CD4-positive, alpha-beta T cell treated with Interleukin-15 for 4 hours (primary cell): Measurements from ENCODE around the gene BTN2A1.
"Not testable (repeated sequence)": the region's sequence is repeated elsewhere in the genome, so short reads cannot be mapped to it uniquely, and the experiment has no call there.

Source experiments
- DNase-seq: peaks from one replicate; pipeline ENCODE4 v3.0.0-alpha.2; 2020; ENCODE audit warnings: low spot score

Gene BTN2A1

DNA sequence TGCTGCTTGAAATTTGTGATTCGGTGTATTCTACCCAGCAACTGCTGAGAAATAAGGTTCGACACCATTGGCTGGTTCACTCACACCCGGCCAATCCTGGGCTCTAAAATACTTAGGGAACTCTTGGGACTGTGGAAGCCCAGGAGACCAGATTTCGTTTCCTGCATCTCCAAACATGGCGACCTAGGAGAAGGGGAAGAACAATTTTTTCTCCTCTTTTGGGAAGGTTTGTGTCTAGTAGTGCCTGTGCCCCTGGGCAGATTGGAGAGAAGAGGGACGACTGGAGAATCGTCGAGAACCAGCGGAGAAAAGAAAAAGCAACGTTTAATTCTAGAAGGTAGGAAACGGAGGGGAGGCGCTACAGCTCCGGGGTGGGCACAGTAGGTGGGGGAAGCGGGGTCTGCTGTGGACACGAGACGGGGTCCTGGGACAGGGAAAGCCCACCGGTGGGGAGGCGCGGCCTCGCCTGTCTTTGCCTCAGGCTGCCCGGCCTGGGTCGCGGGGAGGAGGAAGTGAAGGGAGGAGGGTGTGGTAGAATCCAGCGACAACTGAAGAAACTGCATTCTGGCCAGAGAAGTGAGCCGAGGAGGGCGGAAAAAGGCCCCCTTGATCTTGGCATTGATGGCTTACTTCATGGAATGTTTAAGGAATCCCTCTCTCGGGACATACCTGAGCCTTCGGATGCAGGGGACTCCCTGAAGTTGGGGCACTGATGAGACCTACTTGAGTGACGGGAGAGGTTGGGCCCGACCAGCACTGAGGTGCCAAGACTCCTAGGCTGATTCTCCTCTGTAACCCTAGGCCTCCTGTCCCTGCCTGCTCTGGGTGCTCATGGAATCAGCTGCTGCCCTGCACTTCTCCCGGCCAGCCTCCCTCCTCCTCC, at the start of gene BTN2A1:
BTN2A1 (plus strand) TSS at position 150 of the 883 bp plus-strand sequence; CDS start at position 832, 682 bp downstream.
- peak; percentile 81 for DNase-seq

DNA sequence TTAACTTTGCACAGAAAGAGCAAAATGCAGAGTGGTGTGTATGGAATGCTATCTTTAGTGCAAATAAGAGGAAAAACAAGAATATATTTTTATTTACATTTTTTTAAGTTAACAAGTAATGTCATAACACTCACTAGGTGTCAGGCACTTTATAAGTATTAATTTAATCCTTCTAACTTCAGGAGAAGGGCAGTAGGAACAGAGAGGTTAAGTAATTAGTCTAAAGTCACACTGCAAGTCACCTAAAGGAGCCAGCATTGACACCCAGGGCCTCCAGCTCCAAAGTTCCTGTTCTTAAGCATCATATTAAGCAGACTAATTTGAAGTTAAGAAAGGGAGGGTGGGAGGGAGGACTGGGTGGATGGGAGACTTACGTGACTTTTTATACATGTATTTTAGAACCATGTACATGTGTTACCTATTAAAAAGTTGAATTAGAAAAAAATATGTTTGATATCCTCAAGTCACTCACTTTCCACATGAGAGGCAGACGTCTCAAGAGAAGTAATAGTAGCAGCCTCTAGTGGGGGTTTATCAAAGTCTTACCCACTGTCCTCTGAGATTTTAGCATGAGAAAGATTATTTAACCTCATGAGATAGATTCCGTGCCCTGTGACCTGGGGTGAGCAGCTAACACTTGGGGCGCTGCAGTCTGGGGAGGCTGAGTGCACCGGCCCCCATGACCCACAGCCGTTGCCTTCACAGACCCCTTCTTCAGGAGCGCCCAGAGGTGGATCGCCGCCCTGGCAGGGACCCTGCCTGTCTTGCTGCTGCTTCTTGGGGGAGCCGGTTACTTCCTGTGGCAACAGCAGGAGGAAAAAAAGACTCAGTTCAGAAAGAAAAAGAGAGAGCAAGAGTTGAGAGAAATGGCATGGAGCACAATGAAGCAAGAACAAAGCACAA, 48.7 kb upstream of the BTN2A1 start:
- DNase-seq, result no peak

- DNase-seq, result no peak
These were observed 46.0 kb upstream of the BTN2A1 start for GRCh38 chr6:26411751-26412150.

GRCh38 chr6:26412228-26412627, 45.5 kb upstream of the BTN2A1 start:
- DNase-seq, result no peak

DNA sequence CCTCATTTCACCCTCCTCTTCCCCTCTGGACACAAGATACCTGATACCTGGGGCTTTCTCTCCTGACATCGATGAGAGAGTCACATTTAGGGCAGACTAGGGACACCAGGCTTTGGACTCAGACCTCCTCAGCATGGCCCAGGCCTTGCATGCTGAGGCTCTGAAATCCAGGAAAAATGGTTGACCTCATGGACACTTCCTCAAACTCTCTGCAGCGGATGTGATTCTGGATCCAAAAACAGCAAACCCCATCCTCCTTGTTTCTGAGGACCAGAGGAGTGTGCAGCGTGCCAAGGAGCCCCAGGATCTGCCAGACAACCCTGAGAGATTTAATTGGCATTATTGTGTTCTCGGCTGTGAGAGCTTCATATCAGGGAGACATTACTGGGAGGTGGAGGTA, 44.8 kb upstream of the BTN2A1 start:
- no peak for DNase-seq

DNA sequence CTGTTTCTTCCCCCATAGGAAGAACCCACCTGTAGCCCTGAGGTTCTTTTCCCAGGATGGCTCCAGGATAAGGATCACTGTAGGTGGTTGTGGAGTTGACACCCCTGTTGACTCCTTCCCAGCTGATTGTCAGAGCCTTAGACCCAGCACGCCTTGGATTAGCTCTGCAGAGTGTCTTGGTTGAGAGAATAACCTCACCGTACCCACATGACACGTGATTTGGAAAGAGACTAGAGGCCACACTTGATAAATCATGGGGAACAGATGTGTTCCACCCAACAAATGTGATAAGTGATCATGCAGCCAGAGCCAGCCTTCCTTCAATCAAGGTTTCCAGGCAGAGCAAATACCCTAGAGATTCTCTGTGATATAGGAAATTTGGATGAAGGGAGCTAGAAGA, 43.5 kb upstream of the BTN2A1 start:
- DNase-seq, result no peak

DNA sequence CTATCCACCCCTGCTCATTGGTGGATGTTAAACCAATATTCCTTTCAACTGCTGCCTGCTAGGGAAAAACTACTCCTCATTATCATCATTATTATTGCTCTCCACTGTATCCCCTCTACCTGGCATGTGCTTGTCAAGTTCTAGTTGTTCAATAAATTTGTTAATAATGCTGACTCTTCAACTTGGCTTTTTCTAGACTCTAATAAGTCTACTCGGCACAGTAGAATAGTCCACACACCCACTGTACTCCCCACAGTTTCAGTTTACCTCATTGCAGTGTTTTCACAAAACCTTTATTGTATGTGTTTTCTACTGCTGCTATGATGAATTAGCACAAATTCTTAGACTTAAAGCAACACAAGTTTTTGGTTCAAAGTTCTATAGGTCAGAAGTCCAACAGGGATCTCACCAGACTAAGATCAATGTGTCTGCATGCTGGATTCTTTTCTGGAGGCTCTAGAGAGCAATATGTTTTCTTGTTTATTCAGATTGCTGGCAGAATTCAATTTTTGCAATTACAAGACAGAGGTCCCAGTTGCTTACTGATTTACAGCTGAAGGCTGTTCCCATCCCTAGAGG, 42.6 kb upstream of the BTN2A1 start:
- DNase-seq, result no peak

DNA sequence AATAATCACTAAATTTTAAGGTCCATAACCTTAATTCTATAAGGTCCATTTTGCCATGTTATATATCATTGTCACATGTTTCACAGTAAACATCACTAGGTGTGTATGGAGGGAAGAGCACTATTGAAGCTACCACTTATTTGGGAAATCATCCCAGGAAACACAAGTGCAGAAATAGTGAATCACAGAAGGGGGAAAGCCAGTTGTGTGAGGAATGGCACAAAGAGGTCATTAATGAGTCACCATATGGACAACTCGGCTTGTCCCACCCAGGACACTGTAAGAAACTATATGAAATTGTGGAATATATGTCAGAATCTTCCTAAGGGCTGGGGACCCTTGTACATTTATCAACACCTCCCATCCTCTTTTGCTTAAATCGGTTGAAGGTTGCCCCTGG, 42.0 kb upstream of the BTN2A1 start:
- DNase-seq, result no peak

GRCh38 chr6:26416288-26416687, 41.5 kb upstream of the BTN2A1 start:
- no peak for DNase-seq

DNA sequence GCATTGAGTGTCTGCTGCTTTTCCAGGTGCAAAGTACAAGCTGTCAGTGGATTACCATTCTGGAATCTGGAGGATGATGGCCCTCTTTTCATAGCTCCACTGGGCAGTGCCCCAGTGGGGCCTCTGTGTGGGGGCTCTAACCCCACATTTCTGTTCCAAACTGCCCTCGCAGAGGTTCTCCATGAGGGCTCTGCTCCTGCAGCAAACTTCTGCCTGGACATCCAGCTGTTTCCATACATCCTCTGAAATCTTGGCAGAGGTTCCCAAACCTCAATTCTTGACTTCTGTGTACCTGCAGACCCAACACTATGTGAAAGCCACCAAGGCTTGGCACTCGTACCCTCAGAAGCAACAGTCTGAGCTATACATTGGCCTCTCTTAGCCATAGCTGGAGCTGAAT, 39.7 kb upstream of the BTN2A1 start:
- DNase-seq, result not testable (repeated sequence)

DNA sequence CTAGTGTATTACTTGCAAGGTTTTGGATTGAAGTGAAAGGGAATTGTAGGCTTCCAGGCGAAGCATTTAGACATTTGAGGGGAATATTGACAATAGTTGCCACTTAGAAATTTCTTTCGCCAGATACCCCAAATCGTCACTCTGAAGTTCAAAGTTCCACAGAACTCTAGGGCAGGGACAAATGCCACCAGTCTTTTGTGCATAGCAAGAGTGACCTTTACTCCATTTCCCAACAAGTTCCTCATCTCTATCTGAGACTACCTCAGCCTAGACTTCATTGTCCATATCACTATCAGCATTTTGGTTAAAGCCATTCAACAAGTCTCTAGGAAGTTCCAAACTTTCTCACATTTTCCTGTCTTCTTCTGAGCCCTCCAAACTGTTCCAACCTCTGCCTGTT, 39.0 kb upstream of the BTN2A1 start:
- DNase-seq, result not testable (repeated sequence)

- peak; percentile 39 for DNase-seq
These were observed 37.0 kb upstream of the BTN2A1 start for GRCh38 chr6:26420688-26421171.

DNA sequence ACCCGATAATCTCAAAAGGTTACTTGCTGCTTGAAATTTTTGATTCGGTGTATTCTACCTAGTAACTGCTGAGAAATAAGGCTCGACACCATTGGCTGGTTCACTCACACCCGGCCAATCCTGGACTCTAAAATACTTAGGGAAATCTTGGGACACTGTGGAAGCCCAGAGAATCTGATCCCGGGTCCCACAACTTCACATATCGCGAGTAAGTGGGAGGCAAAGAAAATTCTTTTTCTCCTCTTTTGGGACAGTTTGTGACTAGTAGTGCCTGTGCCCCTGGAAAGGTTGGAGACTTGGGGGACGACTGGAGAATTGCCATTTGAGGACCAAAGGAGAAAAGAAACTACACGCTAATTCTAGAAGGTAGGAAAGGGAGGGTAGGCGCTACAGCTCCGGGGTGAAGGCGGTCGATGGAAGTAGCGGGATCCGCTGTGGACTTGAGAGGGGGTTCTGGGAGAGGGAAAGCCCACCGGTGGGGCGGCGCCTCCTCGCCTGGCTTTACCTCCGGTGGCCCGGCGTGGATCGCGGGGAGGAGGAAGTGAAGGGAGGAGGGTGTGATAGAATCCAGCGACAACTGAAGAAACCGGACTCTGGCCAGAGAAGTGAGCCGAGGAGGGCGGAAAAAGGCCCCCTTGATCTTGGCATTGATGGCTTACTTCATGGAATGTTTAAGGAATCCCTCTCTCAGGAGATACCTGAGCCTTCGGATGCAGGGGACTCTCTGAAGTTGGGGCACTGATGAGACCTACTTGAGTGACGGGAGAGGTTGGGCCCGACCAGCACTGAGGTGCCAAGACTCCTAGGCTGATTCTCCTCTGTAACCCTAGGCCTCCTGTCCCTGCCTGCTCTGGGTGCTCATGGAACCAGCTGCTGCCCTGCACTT, 36.3 kb upstream of the BTN2A1 start:
- peak; percentile 60 for DNase-seq

DNA sequence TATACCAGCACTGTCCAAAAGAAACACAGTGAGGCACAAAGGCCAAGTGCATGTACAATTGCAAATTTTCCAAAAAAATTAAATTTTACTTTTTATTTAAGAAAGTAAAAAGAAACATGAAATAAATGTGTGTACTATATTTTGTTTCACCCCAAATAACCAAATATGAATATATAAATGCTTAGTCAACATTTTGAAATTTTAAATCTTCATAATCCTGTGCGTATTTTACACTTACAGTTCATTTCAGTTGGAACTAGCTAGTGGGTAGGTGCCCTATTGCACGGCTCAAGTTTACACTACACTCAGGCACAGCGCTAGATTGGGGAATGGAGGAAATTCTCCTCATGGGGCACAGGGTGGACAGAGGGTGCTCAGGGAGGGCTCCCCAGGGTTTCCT, 35.4 kb upstream of the BTN2A1 start:
- DNase-seq, result no peak

GRCh38 chr6:26426691-26427450, 30.9 kb upstream of the BTN2A1 start:
- DNase-seq, result no peak

DNA sequence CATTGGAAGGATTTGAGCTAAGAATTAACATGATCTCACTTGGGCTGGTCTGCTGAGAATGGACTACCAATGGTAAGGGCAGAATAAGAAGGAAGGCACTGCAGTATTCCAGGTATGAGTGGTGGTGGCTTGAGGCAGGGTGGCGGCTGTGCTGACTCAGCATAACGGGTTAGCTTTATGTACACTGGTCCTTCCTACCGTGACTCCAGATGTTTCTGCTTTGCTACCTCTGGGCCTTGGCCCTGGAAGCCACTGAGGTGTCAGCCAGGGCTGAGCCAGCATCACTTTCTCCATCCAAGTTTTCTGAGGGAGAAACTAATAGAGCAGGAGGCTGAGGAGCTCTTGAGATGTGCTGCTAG, 30.3 kb upstream of the BTN2A1 start:
- no peak for DNase-seq

DNA sequence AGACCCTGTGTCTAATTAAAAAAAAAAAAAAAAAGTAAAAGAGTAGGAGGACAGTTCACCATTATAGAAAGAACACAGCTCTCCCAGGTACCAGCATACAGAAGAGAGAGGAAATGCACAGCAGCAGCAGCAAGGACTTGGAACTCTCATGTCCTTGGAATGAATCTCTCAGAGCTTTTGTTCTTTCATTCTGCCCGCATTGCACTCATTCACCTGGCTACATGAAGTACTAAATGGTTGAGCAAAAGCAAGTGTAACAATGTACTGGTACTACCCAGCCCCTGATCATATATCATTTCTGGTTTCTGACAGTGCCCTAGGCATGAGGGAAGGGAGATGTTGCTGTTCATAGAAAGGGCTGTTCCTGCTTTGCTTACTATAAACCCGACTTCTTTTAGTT, 29.5 kb upstream of the BTN2A1 start:
- no peak for DNase-seq

GRCh38 chr6:26430787-26431186, 27.0 kb upstream of the BTN2A1 start:
- DNase-seq, result no peak

- DNase-seq, result no peak
These were observed 26.2 kb upstream of the BTN2A1 start for GRCh38 chr6:26431258-26432172.
